K562 (cell line): ENCODE measurements around the gene FUNDC2.

Experiments
- ARHGAP35 ChIP-seq: fragments of 450-650 bp; IDR thresholded peaks from 2 replicates; pipeline ENCODE4 v1.6.1; 2018; ENCODE audit not compliant: partially characterized antibody
- GABPA ChIP-seq: fragments of 200-800 bp; sonication (Bioruptor generic); conservative IDR thresholded peaks from 2 replicates; pipeline ENCODE4 v1.6.1; 2016; ENCODE audit warnings: low read depth, missing genetic modification characterization, missing compliant biosample characterization
- MAFK ChIP-seq: IDR thresholded peaks from 2 replicates; pipeline ENCODE4 v1.6.1; 2011; ENCODE audit warnings: low read length, improper control_type of control experiment
- NCOA6 ChIP-seq: fragments of 450-650 bp; IDR thresholded peaks from 2 replicates; pipeline ENCODE4 v1.6.1; 2017; ENCODE audit warnings: mild to moderate bottlenecking
- POLR2A ChIP-seq: fragments of 450-650 bp; conservative IDR thresholded peaks from 2 replicates; pipeline ENCODE4 v1.6.1; 2016
- REST ChIP-seq, 2 experiments: fragments of 450-650 bp; formaldehyde crosslinking in 1 of 2; IDR thresholded peaks; 2 replicates each; pipeline versions ENCODE4 v1.4.0 to v1.6.1; 2014 to 2020; ENCODE audit warnings: mild to moderate bottlenecking in 2 of 2, borderline replicate concordance in 1 of 2, low read depth in 1 of 2
- SFPQ ChIP-seq: fragments of 200-400 bp; formaldehyde crosslinking; IDR thresholded peaks from 2 replicates; pipeline ENCODE4 v1.6.1; 2017; ENCODE audit warnings: mild to moderate bottlenecking, low read depth, low read length, moderate library complexity
- TCF7L2 ChIP-seq: fragments of 150-350 bp; IDR thresholded peaks from 2 replicates; pipeline ENCODE4 v1.6.1; 2016; ENCODE audit warnings: low read depth, mild to moderate bottlenecking, low read length, moderate library complexity
- ZFX ChIP-seq: sonication (generic); formaldehyde crosslinking; IDR thresholded peaks from 2 replicates; pipeline ENCODE4 v1.8.0; 2022; ENCODE audit warnings: mild to moderate bottlenecking, missing genetic modification reagents, moderate library complexity
- ZNF830 ChIP-seq: fragments of 250-450 bp; sonication (Bioruptor Pico); IDR thresholded peaks from 2 replicates; pipeline ENCODE4 v1.5.0; 2021; ENCODE audit warnings: mild to moderate bottlenecking
- TF ChIP-seq, protein P1 (sequence below), 3 experiments: IDR thresholded peaks in 2 of 3; conservative IDR thresholded peaks in 1 of 3; 2 replicates each; pipeline ENCODE4 v1.5.1; 2011 to 2012; ENCODE audit warnings: low read length in 3 of 3, mild to moderate bottlenecking in 3 of 3, control low read depth in 2 of 3, improper control_type of control experiment in 1 of 3, inconsistent platforms in 1 of 3, low read depth in 1 of 3, mixed read lengths in 1 of 3, moderate library complexity in 1 of 3; ENCODE audit not compliant: insufficient read depth in 2 of 3

- no peak for TF ChIP-seq REST (IDR thresholded peaks at IDR 0.05; ENCODE audit: borderline replicate concordance)
- no peak for TF ChIP-seq REST (CRISPR knock-in tag; IDR thresholded peaks at IDR 0.05; ENCODE audit: low read depth)
- TF ChIP-seq NCOA6 = no peak
- TF ChIP-seq MAFK = no peak
- TF ChIP-seq ARHGAP35 = no peak
- TF ChIP-seq ZFX = no peak
- no peak for TF ChIP-seq SFPQ
- TF ChIP-seq TCF7L2 = no peak
- no peak for TF ChIP-seq POLR2A
- TF ChIP-seq ZNF830 = no peak
- TF ChIP-seq GABPA (tag) = no peak
- TF ChIP-seq, protein P1, sequence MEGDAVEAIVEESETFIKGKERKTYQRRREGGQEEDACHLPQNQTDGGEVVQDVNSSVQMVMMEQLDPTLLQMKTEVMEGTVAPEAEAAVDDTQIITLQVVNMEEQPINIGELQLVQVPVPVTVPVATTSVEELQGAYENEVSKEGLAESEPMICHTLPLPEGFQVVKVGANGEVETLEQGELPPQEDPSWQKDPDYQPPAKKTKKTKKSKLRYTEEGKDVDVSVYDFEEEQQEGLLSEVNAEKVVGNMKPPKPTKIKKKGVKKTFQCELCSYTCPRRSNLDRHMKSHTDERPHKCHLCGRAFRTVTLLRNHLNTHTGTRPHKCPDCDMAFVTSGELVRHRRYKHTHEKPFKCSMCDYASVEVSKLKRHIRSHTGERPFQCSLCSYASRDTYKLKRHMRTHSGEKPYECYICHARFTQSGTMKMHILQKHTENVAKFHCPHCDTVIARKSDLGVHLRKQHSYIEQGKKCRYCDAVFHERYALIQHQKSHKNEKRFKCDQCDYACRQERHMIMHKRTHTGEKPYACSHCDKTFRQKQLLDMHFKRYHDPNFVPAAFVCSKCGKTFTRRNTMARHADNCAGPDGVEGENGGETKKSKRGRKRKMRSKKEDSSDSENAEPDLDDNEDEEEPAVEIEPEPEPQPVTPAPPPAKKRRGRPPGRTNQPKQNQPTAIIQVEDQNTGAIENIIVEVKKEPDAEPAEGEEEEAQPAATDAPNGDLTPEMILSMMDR (IDR thresholded peaks at IDR 0.05 in 2 of 3, conservative IDR thresholded peaks at IDR 0.05 in 1 of 3; ENCODE audit: insufficient read depth in 2 of 3, low read depth in 1 of 3, low read length in 3 of 3) = no peak
These were observed 16.6 kb upstream of the FUNDC2 start for GRCh38 chrX:155009994-155010472.
